Gastrocnemius medialis (tissue), 4 donors: ENCODE data around the gene PGK2.

Experiments
- POLR2A ChIP-seq, 2 donors: fragments of 450-650 bp; IDR thresholded peaks; one replicate each; pipeline ENCODE4 v1.6.1; 2017; ENCODE audit warnings: antibody characterized with exemption in 2 of 2, mild to moderate bottlenecking in 2 of 2, moderate library complexity in 2 of 2
- TF ChIP-seq, protein P1 (sequence below), 5 experiments: fragments of 450-650 bp in 3 of 5; fragments of 200-600 bp in 2 of 5; sonication (generic) in 2 of 5; IDR thresholded peaks in 4 of 5; conservative IDR thresholded peaks in 1 of 5; 1 replicate in 4 of 5; 2 replicates in 1 of 5; pipeline ENCODE4 v1.5.1; 2016 to 2019; ENCODE audit warnings: antibody characterized with exemption in 5 of 5, mild to moderate bottlenecking in 3 of 5, moderate library complexity in 3 of 5

DNA sequence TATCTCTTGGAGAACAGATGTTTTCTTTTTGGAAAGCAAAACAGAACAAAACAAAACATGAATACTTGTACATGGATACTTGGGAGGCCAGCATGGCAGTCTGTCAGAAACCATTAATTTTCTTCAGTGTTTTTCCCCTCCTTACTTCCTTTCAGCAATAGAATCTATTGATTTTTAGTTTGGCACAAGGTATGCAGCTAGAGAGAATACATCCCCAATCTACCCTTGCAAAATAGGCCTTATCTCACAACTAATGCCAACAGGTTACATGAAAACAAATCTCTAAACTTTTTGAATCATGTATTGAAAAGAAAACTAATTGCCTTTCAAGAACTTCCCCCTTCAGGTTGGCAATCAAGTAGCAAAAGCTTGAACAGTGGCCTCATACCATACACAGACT lies 2.8 kb downstream of the PGK2 start:
- TF ChIP-seq, protein P1, sequence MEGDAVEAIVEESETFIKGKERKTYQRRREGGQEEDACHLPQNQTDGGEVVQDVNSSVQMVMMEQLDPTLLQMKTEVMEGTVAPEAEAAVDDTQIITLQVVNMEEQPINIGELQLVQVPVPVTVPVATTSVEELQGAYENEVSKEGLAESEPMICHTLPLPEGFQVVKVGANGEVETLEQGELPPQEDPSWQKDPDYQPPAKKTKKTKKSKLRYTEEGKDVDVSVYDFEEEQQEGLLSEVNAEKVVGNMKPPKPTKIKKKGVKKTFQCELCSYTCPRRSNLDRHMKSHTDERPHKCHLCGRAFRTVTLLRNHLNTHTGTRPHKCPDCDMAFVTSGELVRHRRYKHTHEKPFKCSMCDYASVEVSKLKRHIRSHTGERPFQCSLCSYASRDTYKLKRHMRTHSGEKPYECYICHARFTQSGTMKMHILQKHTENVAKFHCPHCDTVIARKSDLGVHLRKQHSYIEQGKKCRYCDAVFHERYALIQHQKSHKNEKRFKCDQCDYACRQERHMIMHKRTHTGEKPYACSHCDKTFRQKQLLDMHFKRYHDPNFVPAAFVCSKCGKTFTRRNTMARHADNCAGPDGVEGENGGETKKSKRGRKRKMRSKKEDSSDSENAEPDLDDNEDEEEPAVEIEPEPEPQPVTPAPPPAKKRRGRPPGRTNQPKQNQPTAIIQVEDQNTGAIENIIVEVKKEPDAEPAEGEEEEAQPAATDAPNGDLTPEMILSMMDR (IDR thresholded peaks at IDR 0.05 in 4 of 5, conservative IDR thresholded peaks at IDR 0.05 in 1 of 5), result no peak
- TF ChIP-seq POLR2A (IDR thresholded peaks at IDR 0.05), result no peak
